Esophagus muscularis mucosa (tissue), 4 donors: ENCODE measurements around the gene GALNT7. TPM values are rescaled to one million over a fixed set of nuclear protein-coding genes. Genes with fewer than 3 reads are reported as not detected.

Source experiments
- DNase-seq: peaks from one replicate; pipeline ENCODE4 v3.0.0-alpha.2; 2017; ENCODE audit errors: extremely low spot score
- H3K27ac ChIP-seq, 4 donors: fragments of 200-600 bp; sonication (generic); replicated peaks in 1 of 4; 1 replicate in 3 of 4; 2 replicates in 1 of 4; pipeline ENCODE4 v1.5.1; 2016 to 2019; ENCODE audit warnings: mild to moderate bottlenecking in 1 of 4
- H3K27me3 ChIP-seq, 4 donors: fragments of 200-600 bp; sonication (generic); one replicate each; pipeline versions ENCODE4 v1.5.1 to v1.6.0; 2016 to 2019
- H3K36me3 ChIP-seq, 4 donors: fragments of 200-600 bp; sonication (generic); one replicate each; pipeline ENCODE4 v1.5.1; 2016 to 2019
- H3K4me1 ChIP-seq, 4 donors: fragments of 200-600 bp; sonication (generic); one replicate each; pipeline ENCODE4 v1.5.1; 2016 to 2019
- H3K4me3 ChIP-seq, 4 donors: fragments of 200-600 bp; sonication (generic); 1 replicate in 2 of 4; 2 replicates in 2 of 4; pipeline ENCODE4 v1.5.1; 2016 to 2019; ENCODE audit warnings: mild to moderate bottlenecking in 4 of 4, moderate library complexity in 1 of 4
- H3K9me3 ChIP-seq, 4 donors: fragments of 200-600 bp; sonication (generic); 1 replicate in 3 of 4; 2 replicates in 1 of 4; pipeline ENCODE4 v1.5.1; 2016 to 2019
- CTCF ChIP-seq, 3 experiments: fragments of 200-600 bp in 2 of 3; fragments of 450-650 bp in 1 of 3; sonication (generic) in 2 of 3; IDR thresholded peaks; one replicate each; pipeline ENCODE4 v1.5.1; 2017 to 2019; ENCODE audit warnings: antibody characterized with exemption in 3 of 3, mild to moderate bottlenecking in 2 of 3, moderate library complexity in 1 of 3
- EP300 ChIP-seq: sonication (generic); formaldehyde crosslinking; IDR thresholded peaks from one replicate; pipeline ENCODE4 v1.6.1; 2017; ENCODE audit warnings: antibody characterized with exemption
- POLR2A ChIP-seq: fragments of 450-650 bp; IDR thresholded peaks from one replicate; pipeline ENCODE4 v1.6.1; 2017; ENCODE audit warnings: antibody characterized with exemption, moderate library complexity, mild to moderate bottlenecking, low read depth
- POLR2AphosphoS5 ChIP-seq, 2 donors: sonication (generic); formaldehyde crosslinking; IDR thresholded peaks; one replicate each; pipeline ENCODE4 v1.6.1; 2017; ENCODE audit warnings: antibody characterized with exemption in 2 of 2
- WGBS: methylation state at CpG from one replicate; pipeline ENCODE4 v1.1.5; 2018; 5-methylcytosine and 5-hydroxymethylcytosine counted together
- intact Hi-C: fragments of 100-400 bp; cut with DNase I; formaldehyde crosslinking; loops from one replicate; pipeline ENCODE4 v1.15.1; 2023
- total RNA-seq, 4 donors: library from RNA; depleted of rRNA; stranded (reverse); fragments of >200 nt; gene quantifications; one replicate each; pipeline versions ENCODE4 v1.1.0 to v1.2.1, GENCODE V29; 2016

The GALNT7 gene
- total RNA-seq, 4 donors from 2014 or later, result 9.6 to 20.2 (median 12.9) TPM

- 37% methylated on average over 4 of the region's 4 CpGs for WGBS
- TF ChIP-seq CTCF (IDR thresholded peaks at IDR 0.05), result peak; percentile 78 to 84 (median 82)
- TF ChIP-seq EP300, result no peak
- intact Hi-C loops, result loop anchor here (2.0 to 5.0 kb wide), 2 partner anchors 233 to 246 kb away; no protein-coding TSS in a partner anchor
- H3K27me3 ChIP-seq, result no peaks in the 10 kb centered on the region
- no peak overlapping the region for H3K27ac ChIP-seq
- no peak for DNase-seq
- no peak overlapping the region for H3K4me3 ChIP-seq
- no peaks in the 10 kb centered on the region for H3K9me3 ChIP-seq
- no peaks in the 10 kb centered on the region for H3K36me3 ChIP-seq
- peaks cover 0 to 4% (median 0%) of the 10 kb centered on the region in 4 donors for H3K4me1 ChIP-seq
Observed at GRCh38 chr4:173257732-173258717, 89.4 kb downstream of the GALNT7 start.

- Histone ChIP-seq H3K27me3 (no peaks in the 10 kb centered on the region), H3K9me3 (no peaks in the 10 kb centered on the region), H3K36me3 (no peaks in the 10 kb centered on the region), H3K4me1 (peaks cover 0 to 4% (median 0%) of the 10 kb centered on the region in 4 donors), H3K27ac (no peak overlapping the region), H3K4me3 (no peak overlapping the region)
- 93% methylated on average over 2 of the region's 2 CpGs for WGBS
- DNase-seq, result no peak
- no peak for TF ChIP-seq POLR2A
- no peak for TF ChIP-seq EP300
- no peak for TF ChIP-seq POLR2AphosphoS5 (IDR thresholded peaks at IDR 0.05)
- TF ChIP-seq CTCF (IDR thresholded peaks at IDR 0.05), result no peak
- intact Hi-C loops, result loop anchor here (5.0 kb wide), 1 partner anchor 247 kb away; no protein-coding TSS in a partner anchor
Observed at GRCh38 chr4:173258866-173259265, 90.3 kb downstream of the GALNT7 start.

- Histone ChIP-seq H3K36me3 (no peaks in the 10 kb centered on the region), H3K4me3 (no peak overlapping the region), H3K9me3 (no peaks in the 10 kb centered on the region), H3K27ac (no peak overlapping the region), H3K4me1 (peaks cover 0 to 4% (median under 1%) of the 10 kb centered on the region in 4 donors), H3K27me3 (no peaks in the 10 kb centered on the region)
- intact Hi-C loops, result loop anchor here (5.0 kb wide), 1 partner anchor 247 kb away; no protein-coding TSS in a partner anchor
- 90% methylated on average over 6 of the region's 6 CpGs for WGBS
- no peak for DNase-seq
- TF ChIP-seq POLR2A (no peak), CTCF (IDR thresholded peaks at IDR 0.05) (no peak), EP300 (no peak), POLR2AphosphoS5 (IDR thresholded peaks at IDR 0.05) (no peak)
Observed at GRCh38 chr4:173259310-173259709, 90.7 kb downstream of the GALNT7 start.

GRCh38 chr4:173261052-173261451 lies 92.4 kb downstream of the GALNT7 start:
- Histone ChIP-seq H3K36me3 (no peaks in the 10 kb centered on the region), H3K27me3 (no peaks in the 10 kb centered on the region), H3K27ac (no peak overlapping the region), H3K9me3 (no peaks in the 10 kb centered on the region), H3K4me1 (peaks cover 4 to 12% (median 7%) of the 10 kb centered on the region in 4 donors), H3K4me3 (no peak overlapping the region)
- intact Hi-C loops, result no loop called here
- no peak for DNase-seq
- TF ChIP-seq POLR2AphosphoS5 (IDR thresholded peaks at IDR 0.05) (no peak), EP300 (no peak), CTCF (IDR thresholded peaks at IDR 0.05) (no peak), POLR2A (no peak)
- 99% methylated on average over 2 of the region's 2 CpGs for WGBS
